22Rv1 (cell line): ENCODE results near the gene PAPPA2.
A peak's percentile ranks its signal among the peaks of the same experiment; 100 is the strongest.

Experiments
- H3K27ac ChIP-seq: fragments of 450-650 bp; 2 replicates; pipeline ENCODE4 v1.5.1; 2017
- ZFX ChIP-seq: fragments of 450-650 bp; IDR thresholded peaks from 2 replicates; pipeline ENCODE4 v1.6.1; 2017; ENCODE audit warnings: antibody characterized with exemption, borderline replicate concordance
- TF ChIP-seq, protein P1 (sequence below): fragments of 450-650 bp; IDR thresholded peaks from 2 replicates; pipeline ENCODE4 v1.5.1; 2017; ENCODE audit warnings: mild to moderate bottlenecking

The PAPPA2 gene

DNA sequence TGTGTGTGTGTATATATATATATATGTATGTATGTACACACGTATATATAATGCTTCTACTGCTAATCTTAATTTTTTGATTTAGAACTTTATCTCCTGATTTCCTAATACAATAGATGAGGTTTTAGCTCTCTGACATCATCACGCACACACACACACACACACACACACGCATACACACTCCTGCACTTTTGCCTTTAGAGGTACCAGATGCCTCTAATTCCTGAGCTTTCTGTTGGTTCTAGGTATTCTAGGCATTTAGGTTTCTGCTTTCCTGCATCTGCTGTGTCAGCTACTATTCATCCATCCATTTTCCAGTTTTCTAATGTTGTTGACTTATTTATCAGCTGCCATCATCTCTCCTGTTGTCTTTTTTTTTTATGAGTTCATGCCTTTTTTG is 353.3 kb downstream of the PAPPA2 start:
- no peak for TF ChIP-seq ZFX
- TF ChIP-seq, protein P1, sequence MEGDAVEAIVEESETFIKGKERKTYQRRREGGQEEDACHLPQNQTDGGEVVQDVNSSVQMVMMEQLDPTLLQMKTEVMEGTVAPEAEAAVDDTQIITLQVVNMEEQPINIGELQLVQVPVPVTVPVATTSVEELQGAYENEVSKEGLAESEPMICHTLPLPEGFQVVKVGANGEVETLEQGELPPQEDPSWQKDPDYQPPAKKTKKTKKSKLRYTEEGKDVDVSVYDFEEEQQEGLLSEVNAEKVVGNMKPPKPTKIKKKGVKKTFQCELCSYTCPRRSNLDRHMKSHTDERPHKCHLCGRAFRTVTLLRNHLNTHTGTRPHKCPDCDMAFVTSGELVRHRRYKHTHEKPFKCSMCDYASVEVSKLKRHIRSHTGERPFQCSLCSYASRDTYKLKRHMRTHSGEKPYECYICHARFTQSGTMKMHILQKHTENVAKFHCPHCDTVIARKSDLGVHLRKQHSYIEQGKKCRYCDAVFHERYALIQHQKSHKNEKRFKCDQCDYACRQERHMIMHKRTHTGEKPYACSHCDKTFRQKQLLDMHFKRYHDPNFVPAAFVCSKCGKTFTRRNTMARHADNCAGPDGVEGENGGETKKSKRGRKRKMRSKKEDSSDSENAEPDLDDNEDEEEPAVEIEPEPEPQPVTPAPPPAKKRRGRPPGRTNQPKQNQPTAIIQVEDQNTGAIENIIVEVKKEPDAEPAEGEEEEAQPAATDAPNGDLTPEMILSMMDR, result no peak
- H3K27ac ChIP-seq, result no peak overlapping the region

DNA sequence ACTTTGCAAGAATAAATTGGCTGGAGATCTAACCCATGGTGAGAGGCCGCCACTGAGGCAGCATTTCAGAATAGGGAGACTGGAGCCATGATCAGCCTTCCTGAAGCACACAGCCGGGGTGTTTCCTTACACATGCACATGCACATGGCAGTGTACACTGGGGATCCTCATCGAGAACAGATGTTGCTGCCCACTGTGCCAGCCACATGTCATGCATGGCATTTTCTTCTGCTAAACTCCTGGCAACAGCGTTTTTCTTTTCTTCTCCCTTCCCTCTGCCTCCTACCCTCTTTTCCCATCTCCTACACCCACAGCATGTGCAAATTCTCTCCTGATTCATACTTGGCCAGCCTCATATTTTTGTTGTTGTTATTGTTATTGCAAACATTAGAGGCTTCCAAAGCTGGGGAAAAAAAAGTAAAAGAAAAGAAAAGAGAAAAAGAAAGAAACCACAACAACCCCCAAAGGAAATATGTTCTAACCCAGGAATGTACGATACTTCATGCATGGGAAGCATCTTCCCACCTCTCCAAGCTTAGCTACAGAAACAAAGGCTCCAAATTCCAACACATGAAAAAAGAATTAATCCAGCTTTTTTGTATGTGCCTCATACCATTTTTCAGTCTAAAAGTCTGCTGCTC is 357.5 kb downstream of the PAPPA2 start:
- H3K27ac ChIP-seq, result no peak overlapping the region
- TF ChIP-seq, protein P1, result no peak
- TF ChIP-seq ZFX, result no peak

DNA sequence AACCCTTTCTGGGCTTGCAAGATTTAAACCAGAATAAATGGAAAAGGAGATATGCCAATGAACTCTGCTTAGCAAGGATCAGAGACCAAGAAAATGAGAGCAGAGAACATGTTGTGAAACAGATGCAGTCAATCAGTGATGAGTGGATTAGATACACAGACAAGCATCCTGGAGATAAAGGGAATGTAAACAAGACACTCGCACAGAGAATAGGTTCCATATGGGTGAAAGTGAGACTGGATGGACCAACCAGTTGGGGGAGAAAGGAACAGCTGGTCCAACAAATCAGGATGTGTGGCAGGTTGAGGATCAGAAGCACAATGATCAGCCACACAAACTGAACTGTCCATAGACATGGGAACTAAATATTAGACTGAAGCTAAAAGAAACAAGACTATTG is 363.3 kb downstream of the PAPPA2 start:
- TF ChIP-seq, protein P1, result no peak
- TF ChIP-seq ZFX, result no peak
- no peak overlapping the region for H3K27ac ChIP-seq

DNA sequence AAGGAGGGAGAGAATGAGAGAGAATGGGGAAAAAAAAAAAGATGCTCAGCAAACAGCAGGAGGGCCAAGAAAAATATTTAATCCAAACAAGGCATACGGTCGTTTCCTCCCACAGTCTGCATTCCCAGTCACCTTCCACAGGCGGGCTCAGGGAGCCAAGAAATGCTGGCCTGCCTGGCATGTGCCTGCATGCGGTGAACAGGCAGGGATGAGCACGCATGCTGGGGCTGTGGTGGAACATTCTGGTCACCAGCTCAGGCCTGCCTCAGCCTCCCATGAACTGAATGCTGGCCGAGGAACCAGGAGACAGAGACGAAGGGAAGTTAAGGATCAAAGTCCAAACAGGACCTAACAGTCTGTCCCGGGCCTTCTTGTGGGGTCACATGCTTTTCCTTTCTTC is 366.3 kb downstream of the PAPPA2 start:
- TF ChIP-seq ZFX, result no peak
- TF ChIP-seq, protein P1, result no peak

DNA sequence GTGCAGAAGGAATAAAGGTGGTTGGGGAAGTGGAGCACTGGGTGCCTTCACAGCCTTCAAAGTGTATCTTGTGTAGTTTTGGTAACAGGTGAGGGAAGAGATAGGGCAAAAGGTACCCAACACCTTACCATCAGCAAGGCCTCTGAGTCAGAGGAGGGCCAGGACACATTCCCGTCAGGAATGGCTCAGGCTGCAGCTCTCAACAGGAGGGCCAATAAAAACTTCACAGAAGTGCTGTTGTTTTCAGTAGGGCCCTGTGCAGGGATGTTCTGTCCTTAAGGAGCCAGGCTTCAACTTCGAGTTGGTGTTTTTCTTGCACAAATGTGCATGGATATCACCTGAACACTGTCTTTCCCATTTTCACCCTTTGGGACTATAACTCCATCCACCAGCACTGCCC is 368.2 kb downstream of the PAPPA2 start:
- no peak overlapping the region for H3K27ac ChIP-seq
- no peak for TF ChIP-seq ZFX
- TF ChIP-seq, protein P1, result no peak

More for the DNA sequence above, 366.3 kb downstream of the PAPPA2 start:
- H3K27ac ChIP-seq, result peak overlapping the region; percentile 9; the same call in 1 of the 2 replicates

DNA sequence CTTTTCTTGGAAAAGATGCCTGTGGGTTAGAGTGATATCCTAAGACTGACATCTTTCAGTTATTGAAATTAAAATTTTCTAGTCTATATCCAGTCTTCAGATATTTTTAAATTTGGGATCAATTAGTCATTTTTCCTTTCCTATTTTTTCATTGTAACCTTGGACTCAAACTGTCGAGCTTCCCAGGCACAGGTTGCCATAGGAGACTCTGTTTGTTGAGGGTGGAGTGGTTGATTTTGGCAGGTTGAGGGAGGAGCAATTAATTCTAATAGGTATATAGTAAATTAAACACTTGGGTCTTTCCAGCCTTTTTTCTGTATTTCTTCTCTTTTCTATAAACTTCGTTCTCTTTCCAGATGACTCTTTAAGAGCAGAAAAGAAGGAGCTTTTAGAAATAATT is 374.7 kb downstream of the PAPPA2 start:
- TF ChIP-seq ZFX, result no peak
- TF ChIP-seq, protein P1, result no peak
- H3K27ac ChIP-seq, result no peak overlapping the region

DNA sequence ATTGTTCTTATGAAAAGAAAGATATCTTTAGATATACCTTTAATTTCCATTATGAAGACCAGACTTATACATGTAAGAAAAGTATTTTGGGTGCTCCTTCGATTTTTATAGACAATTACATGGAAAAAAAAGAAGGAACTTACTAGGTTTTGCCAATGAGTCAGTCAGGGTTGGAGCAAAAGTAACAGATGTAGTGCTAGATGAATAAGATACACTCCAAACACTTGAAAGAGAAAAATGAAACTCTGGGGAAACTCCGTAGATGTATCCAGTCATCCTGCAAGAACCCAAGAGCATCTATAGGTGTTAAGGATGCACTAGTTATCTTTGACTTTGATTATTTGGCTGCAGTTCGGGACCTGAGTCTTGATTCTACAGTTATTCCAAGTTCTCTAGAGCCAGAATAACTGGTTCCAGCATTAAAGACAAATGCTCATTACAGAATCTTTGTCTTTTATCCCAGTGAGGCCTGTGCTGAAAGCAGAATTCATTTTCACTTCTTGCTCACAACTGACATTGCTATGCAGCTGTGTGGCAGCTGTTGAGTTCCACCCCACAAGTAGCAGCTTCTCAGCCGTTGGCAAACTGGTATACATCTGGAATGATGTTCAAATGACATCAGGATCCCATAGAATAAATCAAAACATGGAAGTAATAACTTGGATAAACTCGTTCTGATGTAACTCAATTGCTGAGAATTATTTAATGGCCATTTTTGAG is 375.5 kb downstream of the PAPPA2 start:
- no peak for TF ChIP-seq ZFX
- TF ChIP-seq, protein P1, result no peak
- H3K27ac ChIP-seq, result no peak overlapping the region
